NCI-H2107 treated with DMSO at 0.1 percent for 48 hours (cell line): ENCODE data around the gene CCNF.
A peak's percentile ranks its signal among the peaks of the same experiment; 100 is the strongest.
"Not testable (repeated sequence)": the region's sequence is repeated elsewhere in the genome, so short reads cannot be mapped to it uniquely, and the experiment has no call there.

Experiments
- DNase-seq: peaks from one replicate; lab custom pipeline; 2025; ENCODE audit not compliant: unreplicated experiment; lab: John Stamatoyannopoulos, UW

CCNF gene

GRCh38 chr16:2470603-2471015 lies 41.4 kb downstream of the CCNF start:
- DNase-seq = peak; percentile 75

DNA sequence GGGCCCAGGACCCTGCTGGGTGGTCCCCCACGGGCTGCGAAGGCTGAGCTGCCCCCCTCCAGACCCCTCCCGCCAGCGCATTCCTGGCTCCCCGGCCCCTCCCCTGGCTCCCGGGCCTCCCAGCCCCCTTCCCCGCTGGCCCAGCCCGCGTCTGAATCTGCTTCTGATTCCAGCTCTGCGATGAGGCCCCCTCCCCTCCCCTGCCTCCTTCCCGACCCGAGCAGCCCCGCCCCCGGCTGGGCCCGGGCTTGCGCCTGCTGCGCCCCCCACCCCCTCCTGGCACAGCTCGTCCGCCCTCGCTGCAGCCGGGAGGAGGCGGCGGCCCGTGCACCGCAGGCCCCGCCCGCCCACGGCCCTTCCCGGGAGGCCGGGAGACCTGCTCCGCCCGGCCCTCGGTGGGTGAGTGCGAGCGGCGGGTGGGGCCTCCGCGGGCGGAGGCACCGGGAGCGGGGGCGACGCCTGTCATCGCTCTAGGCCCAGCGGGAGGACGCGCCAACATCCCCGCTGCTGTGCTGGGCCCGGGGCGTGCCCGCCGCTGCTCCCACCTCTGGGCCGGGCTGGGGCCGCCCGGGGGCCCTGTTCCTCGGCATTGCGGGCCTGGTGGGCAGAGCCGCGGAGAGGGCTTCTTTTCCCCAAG lies 41.9 kb downstream of the CCNF start, which contains the start of gene NTN3:
TSS of gene NTN3 (plus strand) at position 282 of the 637 bp plus-strand sequence. CDS start 405 bp downstream, outside the sequence.
- DNase-seq = peak; percentile 51

DNA sequence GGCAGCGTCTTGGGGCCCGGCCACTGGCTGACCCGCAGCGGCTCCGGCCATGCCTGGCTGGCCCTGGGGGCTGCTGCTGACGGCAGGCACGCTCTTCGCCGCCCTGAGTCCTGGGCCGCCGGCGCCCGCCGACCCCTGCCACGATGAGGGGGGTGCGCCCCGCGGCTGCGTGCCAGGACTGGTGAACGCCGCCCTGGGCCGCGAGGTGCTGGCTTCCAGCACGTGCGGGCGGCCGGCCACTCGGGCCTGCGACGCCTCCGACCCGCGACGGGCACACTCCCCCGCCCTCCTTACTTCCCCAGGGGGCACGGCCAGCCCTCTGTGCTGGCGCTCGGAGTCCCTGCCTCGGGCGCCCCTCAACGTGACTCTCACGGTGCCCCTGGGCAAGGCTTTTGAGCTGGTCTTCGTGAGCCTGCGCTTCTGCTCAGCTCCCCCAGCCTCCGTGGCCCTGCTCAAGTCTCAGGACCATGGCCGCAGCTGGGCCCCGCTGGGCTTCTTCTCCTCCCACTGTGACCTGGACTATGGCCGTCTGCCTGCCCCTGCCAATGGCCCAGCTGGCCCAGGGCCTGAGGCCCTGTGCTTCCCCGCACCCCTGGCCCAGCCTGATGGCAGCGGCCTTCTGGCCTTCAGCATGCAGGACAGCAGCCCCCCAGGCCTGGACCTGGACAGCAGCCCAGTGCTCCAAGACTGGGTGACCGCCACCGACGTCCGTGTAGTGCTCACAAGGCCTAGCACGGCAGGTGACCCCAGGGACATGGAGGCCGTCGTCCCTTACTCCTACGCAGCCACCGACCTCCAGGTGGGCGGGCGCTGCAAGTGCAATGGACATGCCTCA lies 42.6 kb downstream of the CCNF start:
- no peak for DNase-seq

- DNase-seq = no peak
Observed at GRCh38 chr16:2472488-2472864, 43.2 kb downstream of the CCNF start.

- DNase-seq = no peak
Observed at GRCh38 chr16:2472885-2473445, 43.7 kb downstream of the CCNF start.

DNA sequence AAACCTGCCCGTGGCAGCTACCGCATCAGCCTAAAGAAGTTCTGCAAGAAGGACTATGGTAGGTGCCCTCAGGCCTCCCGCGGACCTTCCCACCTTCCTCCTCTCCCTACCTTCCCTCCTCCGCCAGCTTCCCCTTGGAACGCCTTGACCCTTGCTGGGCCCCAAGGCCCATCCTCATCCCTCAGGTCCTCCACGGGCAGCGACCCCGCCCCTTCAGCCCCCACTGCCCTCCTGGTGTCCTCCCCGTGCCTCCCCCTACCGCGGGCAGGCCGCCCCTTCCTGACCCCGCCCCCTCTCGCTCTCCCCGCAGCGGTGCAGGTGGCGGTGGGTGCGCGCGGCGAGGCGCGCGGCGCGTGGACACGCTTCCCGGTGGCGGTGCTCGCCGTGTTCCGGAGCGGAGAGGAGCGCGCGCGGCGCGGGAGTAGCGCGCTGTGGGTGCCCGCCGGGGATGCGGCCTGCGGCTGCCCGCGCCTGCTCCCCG lies 44.2 kb downstream of the CCNF start:
- DNase-seq = no peak

DNA sequence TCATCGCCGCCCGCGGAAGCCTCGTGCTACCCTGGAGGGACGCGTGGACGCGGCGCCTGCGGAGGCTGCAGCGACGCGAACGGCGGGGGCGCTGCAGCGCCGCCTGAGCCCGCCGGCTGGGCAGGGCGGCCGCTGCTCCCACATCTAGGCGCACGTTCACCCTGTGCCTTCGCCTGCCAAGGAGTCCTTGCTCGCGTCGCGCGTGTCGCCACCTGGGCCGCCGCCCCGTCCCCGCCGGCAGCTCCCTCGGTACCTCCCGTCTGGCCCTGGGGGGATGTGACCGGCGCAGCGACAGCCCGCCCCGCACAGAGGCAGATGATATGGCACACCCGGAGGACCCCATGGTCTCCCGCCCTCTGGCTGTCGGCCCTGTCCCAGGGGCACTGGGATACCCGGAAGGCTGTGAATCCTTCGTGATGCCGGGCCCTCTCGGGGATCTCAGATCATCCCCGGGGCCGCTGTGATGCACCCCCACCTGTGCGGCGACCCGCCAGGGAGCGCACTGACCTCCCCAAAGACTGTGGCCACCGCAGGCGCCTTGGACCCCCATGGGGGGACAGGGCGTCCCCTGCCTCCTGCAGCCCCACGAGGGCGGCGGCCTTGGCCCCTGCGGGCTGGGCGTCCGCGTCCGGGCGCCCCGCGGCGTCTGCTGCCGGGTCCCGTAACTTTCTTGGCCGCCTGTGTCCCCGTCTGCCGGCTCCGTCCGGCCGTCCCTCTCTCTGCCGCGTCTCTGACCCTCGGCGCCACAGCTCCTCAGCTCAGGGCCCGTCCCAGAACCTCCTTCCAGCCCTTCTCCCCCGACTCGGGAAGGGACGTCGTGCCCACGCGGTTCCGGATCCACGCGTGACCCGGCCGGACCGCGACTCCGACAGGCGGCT lies 45.0 kb downstream of the CCNF start:
- no peak for DNase-seq

DNA sequence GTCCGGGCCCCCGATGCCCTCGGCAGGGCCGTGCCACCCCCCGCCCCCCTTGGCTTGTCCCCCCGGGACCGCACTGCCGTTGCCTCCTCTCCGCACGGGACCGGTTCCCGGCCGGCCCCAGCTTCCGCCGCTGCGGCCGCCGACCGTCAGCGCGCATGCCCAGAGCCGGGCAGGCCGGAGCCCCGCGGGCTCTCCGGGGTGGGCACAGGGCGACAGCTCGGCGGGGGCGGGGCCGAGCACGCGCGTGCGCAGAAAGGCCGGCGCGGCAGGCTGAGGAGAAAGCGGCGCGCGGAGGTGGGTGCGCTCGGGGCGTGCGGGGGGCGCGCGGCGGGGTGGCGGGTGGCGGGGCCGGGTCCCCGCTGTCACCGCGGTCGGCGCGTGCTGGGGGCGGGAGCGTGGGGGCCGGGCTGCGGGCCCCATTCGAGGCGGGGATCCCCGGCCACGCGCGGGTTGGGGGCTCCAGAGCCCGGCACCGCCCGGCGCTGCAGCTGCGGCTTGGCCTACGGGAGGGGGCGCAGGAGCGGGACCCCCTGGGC lies 45.7 kb downstream of the CCNF start, which contains the start of gene TBC1D24:
TSS of gene TBC1D24 (plus strand) at position 251 of the 536 bp plus-strand sequence. CDS start 21,022 bp downstream, outside the sequence.
- DNase-seq = peak; percentile 48

GRCh38 chr16:2475413-2476344 lies 46.4 kb downstream of the CCNF start:
- no peak for DNase-seq

DNA sequence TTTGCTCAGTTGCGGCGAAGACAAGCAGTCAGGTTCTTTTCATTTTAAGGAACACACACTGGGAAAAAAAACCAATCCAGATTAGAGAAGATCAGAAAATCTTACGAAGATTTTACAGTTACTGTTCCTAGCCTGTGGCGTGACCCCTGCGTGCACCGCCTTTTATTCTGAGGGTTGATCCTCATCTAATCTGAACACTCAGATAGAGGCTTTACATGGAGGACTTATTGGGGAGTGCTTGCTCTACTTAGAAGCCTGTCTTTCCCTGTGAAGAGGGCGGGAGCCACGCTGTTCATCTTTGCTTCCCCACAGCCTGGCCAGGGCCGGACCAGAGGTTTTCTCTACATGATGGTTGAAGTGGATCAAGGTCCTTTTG lies 47.1 kb downstream of the CCNF start:
- no peak for DNase-seq

GRCh38 chr16:2476741-2477140 lies 47.5 kb downstream of the CCNF start:
- DNase-seq = no peak

GRCh38 chr16:2477327-2477726 lies 48.1 kb downstream of the CCNF start:
- no peak for DNase-seq

DNA sequence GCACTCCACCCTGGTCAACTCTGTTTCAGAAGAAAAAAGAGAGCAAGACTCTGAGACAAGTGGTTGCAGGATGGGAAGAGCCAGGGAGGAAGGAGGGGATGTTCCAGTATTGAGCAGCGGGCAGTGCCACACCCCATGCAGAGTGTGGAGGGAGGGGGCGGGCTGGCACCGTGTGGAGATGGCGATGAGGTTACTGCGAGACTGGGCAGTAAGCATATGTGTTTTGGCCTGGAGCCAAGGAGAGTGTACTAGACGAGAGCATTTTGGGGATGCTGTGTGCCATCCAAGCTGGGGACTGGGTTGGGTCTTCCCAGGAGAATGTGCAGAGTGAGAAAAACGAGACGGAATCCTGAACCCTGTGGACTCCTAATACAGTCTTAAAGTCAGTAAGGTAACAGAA lies 49.0 kb downstream of the CCNF start:
- no peak for DNase-seq

DNA sequence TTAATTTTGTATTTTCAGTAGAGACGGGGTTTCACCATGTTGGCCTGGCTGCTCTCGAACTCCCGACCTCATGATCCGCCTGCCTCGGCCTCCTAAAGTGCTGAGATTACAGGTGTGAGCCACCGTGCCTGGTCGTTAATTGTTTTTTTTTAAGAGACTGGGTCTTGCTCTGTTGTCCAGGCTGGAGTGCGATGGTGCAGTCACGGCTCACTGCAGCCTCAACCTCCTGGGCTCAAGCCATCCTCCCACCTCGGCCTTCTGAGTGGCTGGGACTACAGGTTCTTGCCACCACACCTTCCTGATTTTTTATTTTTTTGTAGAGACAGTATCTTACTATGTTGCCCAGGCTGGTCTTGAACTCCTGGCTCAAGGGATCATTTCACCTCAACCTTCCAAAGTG lies 50.7 kb downstream of the CCNF start:
- DNase-seq = not testable (repeated sequence)

DNA sequence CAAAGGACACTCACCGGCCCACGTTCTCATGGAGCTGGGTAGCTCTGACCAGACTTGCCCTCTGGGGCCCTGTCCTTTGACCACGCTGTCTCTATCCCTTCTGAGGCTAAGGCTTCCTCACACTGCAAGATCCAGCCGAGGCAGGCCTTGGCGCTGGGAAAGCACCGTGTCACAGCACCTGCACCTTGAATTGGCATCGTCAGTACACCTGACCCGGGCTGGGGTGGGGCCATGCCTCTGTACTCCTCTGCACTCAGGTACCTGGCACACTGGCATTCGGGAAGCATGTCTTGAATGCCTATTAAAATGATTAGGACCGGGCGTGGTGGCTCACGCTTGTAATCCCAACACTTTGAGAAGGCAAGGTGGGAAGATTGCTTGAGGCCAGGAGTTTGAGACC lies 51.7 kb downstream of the CCNF start:
- no peak for DNase-seq

GRCh38 chr16:2481676-2482075 lies 52.4 kb downstream of the CCNF start:
- no peak for DNase-seq

DNA sequence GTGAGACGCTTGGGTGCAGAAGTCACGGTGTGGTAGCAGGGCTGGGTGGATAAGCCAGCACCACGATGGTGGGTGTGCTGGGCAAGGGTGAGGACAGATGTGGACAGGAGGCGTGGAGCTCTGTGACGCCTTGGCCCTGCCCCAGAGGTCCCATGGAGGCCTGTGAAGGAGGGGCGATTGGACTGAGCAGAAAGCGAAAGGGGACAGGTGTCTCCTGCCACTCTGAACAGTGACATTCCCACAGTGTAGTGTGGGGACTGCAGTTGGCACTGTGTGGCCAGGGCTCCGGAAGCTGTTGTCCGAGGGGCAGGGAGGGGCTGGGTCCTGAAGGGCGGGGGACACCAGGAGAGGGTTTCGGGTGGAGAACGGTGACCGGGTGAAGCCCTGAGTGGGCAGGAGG lies 53.0 kb downstream of the CCNF start:
- DNase-seq = no peak

- peak; percentile 83 for DNase-seq
Observed at GRCh38 chr16:2482708-2483534, 53.7 kb downstream of the CCNF start.
